ENCODE measurements around the gene CPOX.

GRCh38 chr3:98540346-98540745, 53.1 kb downstream of the CPOX start:
- TF ChIP-seq, protein P1, sequence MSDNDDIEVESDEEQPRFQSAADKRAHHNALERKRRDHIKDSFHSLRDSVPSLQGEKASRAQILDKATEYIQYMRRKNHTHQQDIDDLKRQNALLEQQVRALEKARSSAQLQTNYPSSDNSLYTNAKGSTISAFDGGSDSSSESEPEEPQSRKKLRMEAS (IDR thresholded peaks at IDR 0.05): no peak
- no peak for TF ChIP-seq RAD21 (IDR thresholded peaks at IDR 0.05; ENCODE audit: low read depth)
- TF ChIP-seq EP300 (IDR thresholded peaks at IDR 0.05; ENCODE audit: borderline replicate concordance): no peak
- TF ChIP-seq, protein P2, sequence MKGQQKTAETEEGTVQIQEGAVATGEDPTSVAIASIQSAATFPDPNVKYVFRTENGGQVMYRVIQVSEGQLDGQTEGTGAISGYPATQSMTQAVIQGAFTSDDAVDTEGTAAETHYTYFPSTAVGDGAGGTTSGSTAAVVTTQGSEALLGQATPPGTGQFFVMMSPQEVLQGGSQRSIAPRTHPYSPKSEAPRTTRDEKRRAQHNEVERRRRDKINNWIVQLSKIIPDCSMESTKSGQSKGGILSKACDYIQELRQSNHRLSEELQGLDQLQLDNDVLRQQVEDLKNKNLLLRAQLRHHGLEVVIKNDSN (IDR thresholded peaks at IDR 0.05): no peak
- no peak for TF ChIP-seq CEBPB (IDR thresholded peaks at IDR 0.05)
- TF ChIP-seq TEAD4 (IDR thresholded peaks at IDR 0.05): no peak
- TF ChIP-seq TAF1 (IDR thresholded peaks at IDR 0.05; ENCODE audit: low read depth): no peak
- TF ChIP-seq REST (IDR thresholded peaks at IDR 0.05; ENCODE audit: low read depth): no peak
- TF ChIP-seq EGR1 (IDR thresholded peaks at IDR 0.05): no peak
- no peak for TF ChIP-seq YY1 (IDR thresholded peaks at IDR 0.05; ENCODE audit: low read depth)
- no peak for TF ChIP-seq ZBTB7A (IDR thresholded peaks at IDR 0.05; ENCODE audit: low read depth)
- TF ChIP-seq TCF12 (IDR thresholded peaks at IDR 0.05; ENCODE audit: low read depth): no peak
- no peak for TF ChIP-seq FOXM1 (IDR thresholded peaks at IDR 0.05; ENCODE audit: borderline replicate concordance, low read depth)
- no peak for TF ChIP-seq NFIC (IDR thresholded peaks at IDR 0.05)
